Measurements from ENCODE around the gene INTS2.
"Not testable (repeated sequence)": the region's sequence is repeated elsewhere in the genome, so short reads cannot be mapped to it uniquely, and the experiment has no call there.

INTS2 gene

DNA sequence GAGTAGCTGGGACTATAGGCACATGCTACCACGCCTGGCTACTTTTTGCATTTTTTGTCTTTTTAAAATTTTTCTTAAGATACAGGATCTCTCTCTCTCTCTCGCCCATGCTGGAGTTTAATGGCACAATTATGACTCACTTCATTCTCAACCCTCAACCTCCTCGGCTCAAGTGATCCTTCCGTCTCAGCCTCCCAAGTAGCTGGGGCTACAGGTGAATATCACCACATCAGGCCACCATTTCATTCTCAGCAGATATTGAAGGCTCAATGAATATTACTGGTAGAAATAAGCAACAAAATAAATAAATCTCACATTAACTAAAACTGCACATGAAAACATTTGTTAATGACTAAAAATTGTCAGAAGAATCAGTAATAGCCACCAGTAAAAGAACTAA lies 106.1 kb downstream of the INTS2 start:
- no peak for DNase-seq

DNA sequence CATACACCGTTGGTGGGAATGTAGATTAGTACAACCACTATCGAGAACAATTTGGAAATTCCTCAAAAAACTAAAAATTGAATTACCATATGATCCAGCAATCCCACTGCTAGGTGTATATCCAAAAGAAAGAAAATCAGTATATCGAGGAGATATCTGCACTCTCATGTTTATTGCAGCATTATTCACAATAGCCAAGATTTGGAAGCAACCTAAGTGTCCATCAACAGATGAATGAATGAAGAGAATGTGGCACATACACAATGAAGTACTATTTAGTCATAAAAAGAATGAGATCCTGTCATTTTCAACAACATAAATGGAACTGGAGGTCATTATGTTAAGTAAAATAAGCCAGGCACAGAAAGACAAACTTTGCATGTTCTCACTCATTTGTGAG lies 108.5 kb downstream of the INTS2 start:
- DNase-seq, result not testable (repeated sequence)

DNA sequence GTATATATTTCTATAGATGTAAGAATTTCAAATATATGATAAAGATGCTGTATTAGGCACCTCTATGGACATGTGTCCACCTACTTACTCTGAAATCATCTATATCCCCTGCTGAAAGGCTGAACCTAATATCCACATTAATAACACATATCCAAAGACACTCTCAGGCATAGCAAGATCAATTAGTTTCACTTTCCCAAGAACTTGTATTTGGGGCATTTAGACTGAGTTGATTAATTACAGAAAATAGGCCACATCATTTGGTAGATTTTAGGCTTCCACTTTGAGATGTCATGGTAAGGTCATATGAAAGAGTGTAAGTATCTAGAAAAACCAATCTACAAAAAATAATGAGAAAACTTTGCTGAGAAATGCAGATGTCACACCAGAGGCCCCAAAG lies 109.6 kb downstream of the INTS2 start:
- no peak for DNase-seq

DNA sequence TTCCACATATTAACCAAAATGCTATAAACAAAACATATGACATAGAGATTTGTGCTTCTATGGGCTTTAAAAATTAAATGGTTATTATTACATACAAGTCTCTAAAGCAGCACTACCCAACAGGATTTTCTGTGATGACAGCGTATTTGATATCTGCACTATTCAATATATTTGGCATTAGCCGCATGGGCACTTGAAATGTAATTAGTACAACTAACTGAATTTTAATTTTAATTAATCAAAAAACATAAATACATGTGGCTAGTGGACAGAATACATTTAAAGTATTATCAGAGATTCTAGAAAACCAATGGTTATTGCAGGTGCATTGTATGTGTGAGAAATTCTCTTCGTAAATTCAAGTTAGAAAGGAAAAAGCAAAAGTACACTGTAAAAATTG lies 110.3 kb downstream of the INTS2 start:
- DNase-seq, result no peak

- DNase-seq, result no peak
Measured at GRCh38 chr17:61816538-61816937, 111.2 kb downstream of the INTS2 start.

DNA sequence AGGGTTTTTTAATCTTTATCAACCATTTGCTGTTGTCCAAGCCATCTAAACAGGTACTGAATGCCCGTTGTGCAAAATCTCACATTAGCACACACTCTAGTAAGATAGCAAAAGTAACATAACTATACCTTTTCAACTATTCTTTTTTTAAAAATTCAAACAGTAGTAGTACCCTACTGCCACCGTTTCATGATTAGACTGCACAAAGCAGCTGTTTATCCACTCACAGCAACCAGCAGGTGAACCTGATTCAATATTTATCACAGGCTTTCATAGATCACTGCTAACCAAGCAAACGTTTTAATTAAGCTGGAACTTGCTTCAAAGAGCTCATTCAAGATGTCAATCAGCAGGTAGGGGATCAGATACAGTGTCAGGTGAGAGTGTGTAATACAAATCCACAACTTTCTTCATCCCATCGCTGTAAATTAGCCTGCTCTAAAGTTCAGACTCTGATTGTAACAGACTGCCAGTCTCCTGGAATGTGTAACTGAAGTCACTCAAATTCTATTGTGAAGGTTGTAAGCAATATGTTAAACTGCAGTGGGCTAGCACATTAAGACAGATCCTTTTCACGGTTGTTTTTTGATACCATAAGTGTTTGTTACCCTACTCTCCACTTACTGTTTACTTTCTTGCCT lies 111.8 kb downstream of the INTS2 start:
- DNase-seq, result peak; percentile 53

Measured in DMS153 (cell line).